Endothelial cell (in vitro differentiated cells): ENCODE measurements around the gene CUEDC1. TPM values are rescaled to one million over a fixed set of nuclear protein-coding genes. Genes with fewer than 3 reads are reported as not detected.

Experiments
- DNase-seq: peaks from one replicate; pipeline ENCODE4 v3.0.0; 2021; ENCODE audit warnings: low spot score
- H3K27ac Mint-ChIP-seq: one replicate; pipeline ENCODE4 v1.8.0; 2021; ENCODE audit warnings: mixed read lengths, inconsistent platforms; ENCODE audit not compliant: unreplicated experiment
- H3K27me3 Mint-ChIP-seq: one replicate; pipeline ENCODE4 v1.8.0; 2021; ENCODE audit warnings: mild to moderate bottlenecking, moderate library complexity, mixed read lengths, inconsistent platforms; ENCODE audit not compliant: unreplicated experiment
- H3K36me3 Mint-ChIP-seq: one replicate; pipeline ENCODE4 v1.8.0; 2021; ENCODE audit warnings: mild to moderate bottlenecking, low read depth, mixed read lengths, inconsistent platforms; ENCODE audit not compliant: unreplicated experiment
- H3K4me1 Mint-ChIP-seq: one replicate; pipeline ENCODE4 v1.8.0; 2021; ENCODE audit warnings: mild to moderate bottlenecking, mixed read lengths, inconsistent platforms; ENCODE audit not compliant: unreplicated experiment
- H3K4me3 Mint-ChIP-seq: one replicate; pipeline ENCODE4 v1.8.0; 2021; ENCODE audit warnings: mild to moderate bottlenecking, mixed read lengths, inconsistent platforms; ENCODE audit not compliant: unreplicated experiment
- H3K9me3 Mint-ChIP-seq: one replicate; pipeline ENCODE4 v1.8.0; 2021; ENCODE audit warnings: mixed read lengths, inconsistent platforms; ENCODE audit not compliant: unreplicated experiment
- total RNA-seq: library from RNA; stranded (reverse); fragmentation: NEBNext Ultra II Directional; extraction: Animal tissue kit (Norgen Biotek cat#: 25700); gene quantifications from one replicate; pipeline ENCODE4 v1.2.1, GENCODE V29; 2021; ENCODE audit not compliant: unreplicated experiment
- TF ChIP-seq, protein P1 (sequence below): fragments of 200-600 bp; sonication (generic); IDR thresholded peaks from one replicate; pipeline ENCODE4 v1.5.0; 2021; ENCODE audit warnings: antibody characterized with exemption; ENCODE audit not compliant: unreplicated experiment

CUEDC1 gene
- total RNA-seq, 1 donor from 2014 or later: 13.3 TPM

DNA sequence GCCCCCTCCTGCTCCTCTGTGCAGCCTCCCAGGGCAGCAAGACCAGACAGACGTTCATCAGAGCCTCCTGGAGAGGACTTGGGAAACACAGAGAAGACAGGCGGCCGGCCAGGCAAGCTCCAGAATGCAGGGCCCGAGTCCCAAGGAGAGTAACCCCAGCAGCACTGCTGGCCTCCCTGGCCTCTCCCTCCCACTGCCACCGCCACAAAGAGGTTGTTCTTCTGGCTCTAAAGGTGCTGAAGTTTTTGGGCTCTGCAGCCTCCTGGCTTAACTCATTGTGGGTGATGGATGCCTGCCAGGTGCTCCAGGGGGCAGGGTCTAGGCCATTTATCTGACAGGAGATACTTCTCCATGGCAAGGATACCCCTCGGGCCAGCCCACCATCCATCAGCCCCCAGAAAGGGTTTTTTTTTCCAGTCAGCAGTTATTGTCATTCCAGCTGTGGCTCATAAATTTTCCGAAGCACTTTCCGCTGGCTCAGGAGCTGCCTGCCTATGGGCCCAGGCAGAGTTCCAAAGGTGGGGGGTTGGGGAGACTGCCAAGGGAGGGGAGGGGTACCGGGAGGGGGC, 73.3 kb downstream of the CUEDC1 start:
- Mint-ChIP-seq H3K4me1 (peaks cover under 1% of the 10 kb centered on the region), H3K36me3 (peaks cover 4% of the 10 kb centered on the region), H3K27ac (no peak overlapping the region), H3K4me3 (no peak overlapping the region), H3K9me3 (no peaks in the 10 kb centered on the region), H3K27me3 (peaks cover 3% of the 10 kb centered on the region)
- TF ChIP-seq, protein P1, sequence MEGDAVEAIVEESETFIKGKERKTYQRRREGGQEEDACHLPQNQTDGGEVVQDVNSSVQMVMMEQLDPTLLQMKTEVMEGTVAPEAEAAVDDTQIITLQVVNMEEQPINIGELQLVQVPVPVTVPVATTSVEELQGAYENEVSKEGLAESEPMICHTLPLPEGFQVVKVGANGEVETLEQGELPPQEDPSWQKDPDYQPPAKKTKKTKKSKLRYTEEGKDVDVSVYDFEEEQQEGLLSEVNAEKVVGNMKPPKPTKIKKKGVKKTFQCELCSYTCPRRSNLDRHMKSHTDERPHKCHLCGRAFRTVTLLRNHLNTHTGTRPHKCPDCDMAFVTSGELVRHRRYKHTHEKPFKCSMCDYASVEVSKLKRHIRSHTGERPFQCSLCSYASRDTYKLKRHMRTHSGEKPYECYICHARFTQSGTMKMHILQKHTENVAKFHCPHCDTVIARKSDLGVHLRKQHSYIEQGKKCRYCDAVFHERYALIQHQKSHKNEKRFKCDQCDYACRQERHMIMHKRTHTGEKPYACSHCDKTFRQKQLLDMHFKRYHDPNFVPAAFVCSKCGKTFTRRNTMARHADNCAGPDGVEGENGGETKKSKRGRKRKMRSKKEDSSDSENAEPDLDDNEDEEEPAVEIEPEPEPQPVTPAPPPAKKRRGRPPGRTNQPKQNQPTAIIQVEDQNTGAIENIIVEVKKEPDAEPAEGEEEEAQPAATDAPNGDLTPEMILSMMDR: no peak
- no peak for DNase-seq

DNA sequence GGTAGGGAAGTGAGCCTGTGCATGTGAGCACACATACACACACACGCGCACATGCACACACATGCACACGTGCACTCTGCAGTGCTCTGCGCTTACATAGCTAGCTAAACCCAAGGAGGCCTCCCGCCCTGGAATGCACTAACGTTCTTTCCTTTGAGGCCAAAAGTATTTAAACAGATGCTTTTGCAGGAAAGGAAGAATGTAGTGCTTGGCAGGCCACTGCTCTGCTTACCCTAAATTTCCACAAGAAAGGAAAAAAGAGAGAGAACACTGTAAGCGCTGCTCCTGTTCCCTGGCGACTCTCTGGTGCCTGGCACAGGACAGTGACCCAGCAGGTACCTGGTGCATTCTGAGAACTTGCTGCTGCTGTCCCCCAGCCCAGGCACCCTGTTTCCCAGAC, 74.1 kb downstream of the CUEDC1 start:
- no peaks in the 10 kb centered on the region for H3K9me3 Mint-ChIP-seq
- TF ChIP-seq, protein P1: no peak
- no peak overlapping the region for H3K4me3 Mint-ChIP-seq
- H3K27me3 Mint-ChIP-seq: peaks cover 3% of the 10 kb centered on the region
- H3K4me1 Mint-ChIP-seq: peaks cover 6% of the 10 kb centered on the region
- no peak for DNase-seq
- H3K27ac Mint-ChIP-seq: no peak overlapping the region
- peaks cover 4% of the 10 kb centered on the region for H3K36me3 Mint-ChIP-seq

DNA sequence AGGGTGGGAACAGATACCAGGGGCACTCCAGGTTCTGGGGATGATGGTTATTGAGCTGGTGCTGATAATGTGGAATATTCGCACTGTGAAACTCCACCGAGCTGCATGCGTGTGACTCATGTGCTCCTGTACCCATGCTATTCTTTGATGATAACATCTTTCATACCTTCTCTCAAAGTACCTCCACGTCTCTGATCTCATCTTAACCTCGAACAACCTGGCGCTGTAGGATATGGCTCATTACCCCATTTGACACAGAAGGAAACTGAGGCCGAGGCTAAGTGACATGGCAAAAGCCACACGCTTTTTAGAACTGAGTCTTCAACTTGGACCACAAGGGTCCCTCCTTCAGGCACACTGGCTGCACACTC, 75.1 kb downstream of the CUEDC1 start:
- Mint-ChIP-seq H3K9me3 (no peaks in the 10 kb centered on the region), H3K4me1 (peaks cover 17% of the 10 kb centered on the region), H3K27me3 (peaks cover 7% of the 10 kb centered on the region), H3K4me3 (no peak overlapping the region), H3K36me3 (peaks cover 4% of the 10 kb centered on the region), H3K27ac (no peak overlapping the region)
- no peak for DNase-seq
- TF ChIP-seq, protein P1: no peak

DNA sequence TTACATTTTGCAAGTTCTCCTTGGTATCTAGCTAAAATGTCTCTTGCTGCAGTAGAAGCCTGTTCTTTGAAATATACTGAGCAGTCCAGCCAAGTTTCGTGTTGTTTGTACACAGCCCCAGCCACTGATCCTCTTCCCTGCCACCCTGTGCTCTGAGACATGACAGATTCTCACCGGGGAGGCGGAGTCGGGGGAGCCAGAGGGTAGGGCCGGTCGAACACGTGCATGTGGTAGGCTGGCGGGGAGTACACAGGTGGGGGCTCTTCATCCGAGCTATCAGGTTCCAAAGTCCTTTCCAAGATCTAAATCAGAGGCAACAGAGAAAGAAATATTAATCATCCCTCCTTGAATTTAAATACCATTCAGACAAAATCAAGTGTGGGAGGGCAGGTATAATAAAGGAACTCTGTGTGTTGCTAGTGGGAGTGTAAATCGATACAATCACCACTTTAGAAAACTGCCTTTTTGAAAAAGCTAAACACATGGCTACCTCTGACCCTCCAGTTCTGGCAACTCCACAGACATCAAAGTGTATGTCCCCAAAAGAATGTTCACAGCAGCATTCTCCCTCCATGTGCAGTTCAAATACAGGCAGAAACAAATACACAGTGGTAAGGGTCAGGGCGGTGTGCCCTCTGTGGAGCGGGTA, 75.7 kb downstream of the CUEDC1 start:
- Mint-ChIP-seq H3K4me1 (peaks cover 21% of the 10 kb centered on the region), H3K27me3 (peaks cover 6% of the 10 kb centered on the region), H3K36me3 (peaks cover 4% of the 10 kb centered on the region), H3K9me3 (no peaks in the 10 kb centered on the region), H3K4me3 (no peak overlapping the region), H3K27ac (no peak overlapping the region)
- no peak for DNase-seq
- TF ChIP-seq, protein P1: no peak

DNA sequence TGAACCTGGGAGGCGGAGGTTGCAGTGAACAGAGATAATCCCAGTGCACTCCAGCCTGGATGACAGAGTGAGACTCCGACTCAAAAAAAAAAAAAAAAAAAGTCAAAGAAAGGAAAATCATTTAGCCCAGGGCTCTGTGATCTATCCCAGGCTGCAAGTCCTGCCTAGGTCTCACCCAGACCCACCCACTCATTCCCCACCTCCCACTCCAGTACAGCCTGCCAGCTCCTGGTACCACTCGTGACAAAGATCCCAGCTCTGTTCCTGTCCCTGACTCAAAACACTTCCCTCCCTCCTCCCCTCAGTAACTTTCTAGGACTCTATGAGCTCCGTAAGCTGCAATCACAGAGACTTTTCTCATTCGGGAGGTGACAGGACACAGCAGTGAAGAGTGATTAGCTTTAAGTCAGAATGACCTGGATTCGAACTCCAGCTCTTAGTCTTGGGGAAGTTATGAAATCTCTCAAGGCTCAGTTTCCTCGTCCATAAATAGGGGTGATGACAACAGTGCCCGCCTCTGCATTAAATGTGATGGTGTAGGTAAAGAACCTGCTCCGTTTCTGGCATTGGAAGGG, 77.3 kb downstream of the CUEDC1 start:
- peaks cover 34% of the 10 kb centered on the region for H3K4me1 Mint-ChIP-seq
- no peak overlapping the region for H3K4me3 Mint-ChIP-seq
- peaks cover 7% of the 10 kb centered on the region for H3K27me3 Mint-ChIP-seq
- H3K27ac Mint-ChIP-seq: no peak overlapping the region
- no peak for DNase-seq
- no peaks in the 10 kb centered on the region for H3K9me3 Mint-ChIP-seq
- H3K36me3 Mint-ChIP-seq: peaks cover 4% of the 10 kb centered on the region
- TF ChIP-seq, protein P1: no peak
